ENCODE measurements around the gene CNTN6. TPM values are rescaled to one million over a fixed set of nuclear protein-coding genes. Genes with fewer than 3 reads are reported as not detected.
"Not testable (repeated sequence)": the region's sequence is repeated elsewhere in the genome, so short reads cannot be mapped to it uniquely, and the experiment has no call there.

The CNTN6 gene
- total RNA-seq, 1 donor from 2014 or later: not detected

DNA sequence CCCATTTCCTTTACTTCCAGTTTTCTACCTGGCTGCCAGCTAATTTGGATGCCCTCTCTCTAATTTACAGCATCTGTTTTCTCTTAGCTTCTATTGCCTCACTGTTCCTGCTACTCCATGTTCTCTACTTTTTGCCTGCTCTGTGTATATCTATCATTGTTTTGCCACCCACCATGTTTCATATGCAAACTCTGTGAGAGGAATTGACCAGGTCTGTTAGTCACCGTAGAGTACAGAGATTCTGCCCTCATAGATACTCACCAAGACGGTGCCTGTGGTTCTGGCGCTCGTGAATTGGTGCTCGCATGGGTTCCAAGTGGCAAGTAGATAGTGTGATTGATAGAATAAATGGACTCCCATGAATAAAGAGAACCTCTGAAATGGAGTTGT lies 288.8 kb downstream of the CNTN6 start:
- no peaks in the 10 kb centered on the region for H3K27me3 ChIP-seq (ENCODE audit: control insufficient read depth, insufficient read depth, low read length)
- H3K36me3 ChIP-seq (ENCODE audit: control insufficient read depth, insufficient read depth, low read length): no peaks in the 10 kb centered on the region
- no peak overlapping the region for H3K4me3 ChIP-seq (ENCODE audit: low read depth, low read length)
- DNase-seq (ENCODE audit: low read depth): no peak
- no peak for FAIRE-seq
- TF ChIP-seq, protein P1, sequence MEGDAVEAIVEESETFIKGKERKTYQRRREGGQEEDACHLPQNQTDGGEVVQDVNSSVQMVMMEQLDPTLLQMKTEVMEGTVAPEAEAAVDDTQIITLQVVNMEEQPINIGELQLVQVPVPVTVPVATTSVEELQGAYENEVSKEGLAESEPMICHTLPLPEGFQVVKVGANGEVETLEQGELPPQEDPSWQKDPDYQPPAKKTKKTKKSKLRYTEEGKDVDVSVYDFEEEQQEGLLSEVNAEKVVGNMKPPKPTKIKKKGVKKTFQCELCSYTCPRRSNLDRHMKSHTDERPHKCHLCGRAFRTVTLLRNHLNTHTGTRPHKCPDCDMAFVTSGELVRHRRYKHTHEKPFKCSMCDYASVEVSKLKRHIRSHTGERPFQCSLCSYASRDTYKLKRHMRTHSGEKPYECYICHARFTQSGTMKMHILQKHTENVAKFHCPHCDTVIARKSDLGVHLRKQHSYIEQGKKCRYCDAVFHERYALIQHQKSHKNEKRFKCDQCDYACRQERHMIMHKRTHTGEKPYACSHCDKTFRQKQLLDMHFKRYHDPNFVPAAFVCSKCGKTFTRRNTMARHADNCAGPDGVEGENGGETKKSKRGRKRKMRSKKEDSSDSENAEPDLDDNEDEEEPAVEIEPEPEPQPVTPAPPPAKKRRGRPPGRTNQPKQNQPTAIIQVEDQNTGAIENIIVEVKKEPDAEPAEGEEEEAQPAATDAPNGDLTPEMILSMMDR (IDR thresholded peaks at IDR 0.05; ENCODE audit: insufficient read depth, low read length, severe bottlenecking): no peak

DNA sequence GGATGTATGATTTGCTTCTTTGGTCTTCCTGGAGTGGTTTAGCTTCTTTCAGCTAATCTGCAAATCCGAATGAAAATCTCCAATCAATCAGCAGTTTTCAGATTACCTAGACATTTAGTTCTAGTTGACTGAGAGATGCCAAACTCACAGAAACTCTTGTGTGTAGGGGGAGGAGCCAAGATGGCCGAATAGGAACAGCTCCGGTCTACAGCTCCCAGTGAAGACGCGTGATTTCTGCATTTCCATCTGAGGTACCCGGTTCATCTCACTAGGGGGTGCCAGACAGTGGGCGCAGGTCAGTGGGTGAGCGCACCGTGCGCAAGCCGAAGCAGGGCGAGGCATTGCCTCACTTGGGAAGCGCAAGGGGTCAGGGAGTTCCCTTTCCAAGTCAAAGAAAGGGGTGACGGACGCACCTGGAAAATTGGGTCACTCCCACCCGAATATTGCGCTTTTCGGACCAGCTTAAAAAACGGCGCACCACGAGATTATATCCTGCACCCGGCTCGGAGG lies 294.6 kb downstream of the CNTN6 start:
- H3K27me3 ChIP-seq (ENCODE audit: control insufficient read depth, insufficient read depth, low read length); H3K36me3 ChIP-seq (ENCODE audit: control insufficient read depth, insufficient read depth, low read length); FAIRE-seq; H3K4me3 ChIP-seq (ENCODE audit: low read depth, low read length); DNase-seq (ENCODE audit: low read depth): not testable (repeated sequence)

DNA sequence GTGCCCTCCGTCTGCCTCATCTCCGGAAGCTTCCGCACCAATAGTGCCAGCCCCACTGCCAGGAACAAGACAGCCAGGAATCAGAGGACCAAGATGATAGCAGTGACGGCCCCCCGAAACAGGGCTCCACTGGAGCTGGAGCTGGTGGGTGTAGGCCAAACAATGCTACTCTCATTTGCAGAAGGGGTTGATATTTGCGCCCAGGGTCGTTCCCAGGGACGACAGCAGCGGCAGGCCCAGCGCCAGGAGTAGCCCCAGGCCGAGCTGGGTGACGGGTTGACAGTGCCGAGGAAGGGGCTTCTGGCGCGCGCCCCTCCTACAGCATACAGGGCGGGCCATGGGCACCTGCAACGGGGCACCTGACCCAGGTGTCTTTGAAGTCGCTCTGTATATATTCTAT lies 301.4 kb downstream of the CNTN6 start:
- TF ChIP-seq, protein P1 (IDR thresholded peaks at IDR 0.05; ENCODE audit: insufficient read depth, low read length, severe bottlenecking): no peak
- DNase-seq (ENCODE audit: low read depth): no peak
- H3K4me3 ChIP-seq (ENCODE audit: low read depth, low read length): no peak overlapping the region
- no peaks in the 10 kb centered on the region for H3K27me3 ChIP-seq (ENCODE audit: control insufficient read depth, insufficient read depth, low read length)
- H3K36me3 ChIP-seq (ENCODE audit: control insufficient read depth, insufficient read depth, low read length): no peaks in the 10 kb centered on the region
- FAIRE-seq: no peak

DNA sequence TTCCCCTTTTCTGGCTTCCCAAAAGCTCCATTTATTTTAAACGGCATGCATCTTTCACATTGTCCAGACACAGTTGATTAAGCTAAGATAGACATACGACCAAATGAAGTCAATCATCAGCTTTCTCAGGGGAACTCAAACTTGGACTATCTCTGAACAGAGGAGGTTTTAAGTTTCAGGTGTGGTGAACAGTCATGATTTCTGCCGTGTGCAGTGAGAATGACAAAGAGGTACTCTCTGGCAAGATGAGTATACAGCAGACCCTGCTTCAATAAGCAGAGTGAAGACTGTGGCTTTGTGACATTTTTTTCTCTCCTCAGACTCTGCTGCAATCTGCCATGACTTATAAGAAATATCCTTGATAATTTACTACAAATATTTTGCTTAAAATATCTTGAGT lies 307.7 kb downstream of the CNTN6 start:
- FAIRE-seq: no peak
- TF ChIP-seq, protein P1 (IDR thresholded peaks at IDR 0.05; ENCODE audit: insufficient read depth, low read length, severe bottlenecking): no peak
- Histone ChIP-seq H3K4me3 (ENCODE audit: low read depth, low read length) (no peak overlapping the region), H3K36me3 (ENCODE audit: control insufficient read depth, insufficient read depth, low read length) (no peaks in the 10 kb centered on the region), H3K27me3 (ENCODE audit: control insufficient read depth, insufficient read depth, low read length) (no peaks in the 10 kb centered on the region)
- no peak for DNase-seq (ENCODE audit: low read depth)

DNA sequence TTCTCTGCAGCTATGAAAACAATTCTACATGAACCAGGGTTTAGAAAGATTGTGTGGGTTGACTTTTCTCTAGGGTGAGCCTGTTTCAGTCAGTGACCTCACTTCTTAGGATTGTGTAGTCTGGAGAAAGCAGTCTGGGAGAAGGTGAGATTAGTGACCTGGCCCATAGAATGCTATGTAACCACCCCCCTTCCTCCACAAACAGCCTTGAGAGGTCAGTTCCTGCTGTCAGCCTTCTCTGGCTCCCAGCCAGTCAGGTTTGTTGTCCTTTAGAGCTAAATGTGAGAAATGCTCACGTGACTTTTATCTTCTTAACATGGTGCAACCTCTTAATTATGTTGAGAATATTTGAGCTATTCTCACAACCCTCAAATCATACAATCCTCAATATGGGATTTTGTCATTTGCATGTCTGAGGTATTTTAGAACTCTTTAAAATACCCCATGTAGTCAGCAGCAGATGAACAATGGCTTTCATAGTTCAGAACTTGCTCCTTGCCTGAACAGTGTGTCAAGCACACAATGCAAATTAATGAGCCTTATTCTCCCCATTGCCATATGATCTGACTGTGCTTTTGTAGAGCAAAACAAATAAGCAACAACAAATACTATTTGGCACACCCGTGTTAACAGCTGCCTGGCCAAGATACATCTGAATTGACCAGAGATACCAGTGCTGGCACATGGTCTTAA lies 311.6 kb downstream of the CNTN6 start:
- Histone ChIP-seq H3K4me3 (ENCODE audit: low read depth, low read length) (no peak overlapping the region), H3K27me3 (ENCODE audit: control insufficient read depth, insufficient read depth, low read length) (no peaks in the 10 kb centered on the region), H3K36me3 (ENCODE audit: control insufficient read depth, insufficient read depth, low read length) (no peaks in the 10 kb centered on the region)
- TF ChIP-seq, protein P1 (IDR thresholded peaks at IDR 0.05; ENCODE audit: insufficient read depth, low read length, severe bottlenecking): no peak
- FAIRE-seq (no peak), DNase-seq (ENCODE audit: low read depth) (peak; percentile 2)

DNA sequence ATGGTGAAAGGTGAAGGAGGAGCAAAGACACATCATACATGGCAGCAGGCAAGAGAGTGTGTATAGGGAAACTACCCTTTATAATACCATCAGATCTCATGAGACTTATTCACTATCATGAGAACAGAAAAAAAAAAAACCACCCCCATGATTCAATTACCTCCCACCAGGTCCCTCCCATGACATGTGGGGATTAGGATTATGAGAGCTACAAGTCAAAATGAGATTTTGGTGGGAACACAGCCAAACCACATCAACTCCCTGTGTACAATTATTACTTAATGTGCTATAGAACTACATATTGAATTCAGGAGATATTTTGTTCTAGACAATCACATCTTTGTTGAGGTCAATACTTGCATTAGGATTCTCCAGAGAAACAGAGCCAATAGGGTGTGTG lies 313.4 kb downstream of the CNTN6 start:
- FAIRE-seq (no peak), DNase-seq (ENCODE audit: low read depth) (no peak)
- no peaks in the 10 kb centered on the region for H3K27me3 ChIP-seq (ENCODE audit: control insufficient read depth, insufficient read depth, low read length)
- no peaks in the 10 kb centered on the region for H3K36me3 ChIP-seq (ENCODE audit: control insufficient read depth, insufficient read depth, low read length)
- TF ChIP-seq, protein P1 (IDR thresholded peaks at IDR 0.05; ENCODE audit: insufficient read depth, low read length, severe bottlenecking): no peak
- H3K4me3 ChIP-seq (ENCODE audit: low read depth, low read length): no peak overlapping the region
